Measurements from ENCODE around the gene MRPL40. TPM values are rescaled to one million over a fixed set of nuclear protein-coding genes. Genes with fewer than 3 reads are reported as not detected.
"Not testable (repeated sequence)": the region's sequence is repeated elsewhere in the genome, so short reads cannot be mapped to it uniquely, and the experiment has no call there.

The MRPL40 gene
- total RNA-seq, 5 donors from 2014 or later (not counting 1 experiment from before 2014, with no cell fraction given), result 12.1 to 16.1 (median 12.3) TPM

- DNase-seq, result no peak
- Mint-ChIP-seq H3K4me3 (peak overlapping the region; percentile 21 to 93 (median 45)), H3K27me3 (no peaks in the 10 kb centered on the region), H3K36me3 (peaks cover 11% of the 10 kb centered on the region), H3K27ac (peak overlapping the region; percentile 28 to 69), H3K9me3 (no peaks in the 10 kb centered on the region), H3K4me1 (peaks cover 27 to 34% (median 27%) of the 10 kb centered on the region in 3 donors)
- ChIA-PET CTCF (no interaction called here), POLR2A (no interaction called here)
- no peak for ATAC-seq (replicated peaks in 1 of 4)
- Histone ChIP-seq H3K27ac (ENCODE audit: low read length) (no peak overlapping the region), H3K27me3 (replicated peaks in 1 of 2; ENCODE audit: control insufficient read depth in 2 of 2, extremely low read depth in 1 of 2, insufficient read depth in 2 of 2, low read length in 1 of 2) (no peaks in the 10 kb centered on the region), H3K4me3 (ENCODE audit: control insufficient read depth in 1 of 2, extremely low read depth in 1 of 2, low read length in 1 of 2) (no peak overlapping the region), H3K36me3 (ENCODE audit: control insufficient read depth in 2 of 2, extremely low read depth in 1 of 2, insufficient read depth in 1 of 2, low read length in 1 of 2) (peaks cover 0 to 11% of the 10 kb centered on the region in 2 donors), H3K9me3 (no peaks in the 10 kb centered on the region), H3K4me1 (ENCODE audit: control insufficient read depth in 1 of 2, extremely low read depth in 1 of 2, insufficient read depth in 2 of 2, low read length in 2 of 2) (peaks cover 12 to 28% of the 10 kb centered on the region in 2 experiments)
- WGBS (ENCODE audit: insufficient coverage), result 86% methylated on average over 1 of the region's 7 CpGs
Observed at GRCh38 chr22:19434401-19434800, 2.1 kb downstream of the MRPL40 start.

- Histone ChIP-seq H3K27ac (ENCODE audit: low read length) (no peak overlapping the region), H3K4me1 (ENCODE audit: control insufficient read depth in 1 of 2, extremely low read depth in 1 of 2, insufficient read depth in 2 of 2, low read length in 2 of 2) (peaks cover 9 to 25% of the 10 kb centered on the region in 2 experiments), H3K9me3 (no peaks in the 10 kb centered on the region), H3K4me3 (ENCODE audit: control insufficient read depth in 1 of 2, extremely low read depth in 1 of 2, low read length in 1 of 2) (no peak overlapping the region), H3K36me3 (ENCODE audit: control insufficient read depth in 2 of 2, extremely low read depth in 1 of 2, insufficient read depth in 1 of 2, low read length in 1 of 2) (peaks cover 0 to 11% of the 10 kb centered on the region in 2 donors), H3K27me3 (replicated peaks in 1 of 2; ENCODE audit: control insufficient read depth in 2 of 2, extremely low read depth in 1 of 2, insufficient read depth in 2 of 2, low read length in 1 of 2) (no peaks in the 10 kb centered on the region)
- H3K27me3 Mint-ChIP-seq, result no peaks in the 10 kb centered on the region
- ChIA-PET CTCF (no interaction called here), POLR2A (no interaction called here)
- no peaks in the 10 kb centered on the region for H3K9me3 Mint-ChIP-seq
- ATAC-seq (replicated peaks in 1 of 4) (no peak), DNase-seq (no peak)
- peaks cover 11% of the 10 kb centered on the region for H3K36me3 Mint-ChIP-seq
- H3K4me3 Mint-ChIP-seq, result peak overlapping the region in 1 of 3 donors; percentile 93
- H3K27ac Mint-ChIP-seq, result no peak overlapping the region
- H3K4me1 Mint-ChIP-seq, result peaks cover 21 to 28% (median 21%) of the 10 kb centered on the region in 3 donors
- 100% methylated on average over 1 of the region's 2 CpGs for WGBS (ENCODE audit: insufficient coverage)
Observed at GRCh38 chr22:19434829-19435580, 2.7 kb downstream of the MRPL40 start.

GRCh38 chr22:19436444-19437161 is 4.3 kb downstream of the MRPL40 start:
- H3K4me3 Mint-ChIP-seq; H3K4me3 ChIP-seq (ENCODE audit: control insufficient read depth in 1 of 2, extremely low read depth in 1 of 2, low read length in 1 of 2); DNase-seq; POLR2A ChIA-PET; H3K9me3 Mint-ChIP-seq; CTCF ChIA-PET; H3K27me3 Mint-ChIP-seq; H3K27me3 ChIP-seq (replicated peaks in 1 of 2; ENCODE audit: control insufficient read depth in 2 of 2, extremely low read depth in 1 of 2, insufficient read depth in 2 of 2, low read length in 1 of 2); H3K9me3 ChIP-seq; H3K27ac ChIP-seq (ENCODE audit: low read length); ATAC-seq (replicated peaks in 1 of 4): not testable (repeated sequence)
- 100% methylated on average over 2 of the region's 9 CpGs for WGBS (ENCODE audit: insufficient coverage)
- H3K36me3 Mint-ChIP-seq, result peaks cover 17% of the 10 kb centered on the region
- Histone ChIP-seq H3K36me3 (ENCODE audit: control insufficient read depth in 2 of 2, extremely low read depth in 1 of 2, insufficient read depth in 1 of 2, low read length in 1 of 2) (peaks cover 0 to 11% of the 10 kb centered on the region in 2 donors), H3K4me1 (ENCODE audit: control insufficient read depth in 1 of 2, extremely low read depth in 1 of 2, insufficient read depth in 2 of 2, low read length in 2 of 2) (peaks cover 0 to 14% of the 10 kb centered on the region in 2 experiments)
- H3K4me1 Mint-ChIP-seq, result peaks cover 13 to 27% (median 13%) of the 10 kb centered on the region in 3 donors
- peak overlapping the region in 1 of 2 donors; percentile 11 for H3K27ac Mint-ChIP-seq

GRCh38 chr22:19438298-19438697 is 6.0 kb downstream of the MRPL40 start:
- ChIA-PET CTCF (no interaction called here), POLR2A (no interaction called here)
- Mint-ChIP-seq H3K27ac (no peak overlapping the region), H3K4me3 (no peak overlapping the region), H3K27me3 (no peaks in the 10 kb centered on the region), H3K4me1 (peaks cover 11 to 33% (median 12%) of the 10 kb centered on the region in 3 donors), H3K36me3 (peaks cover 25% of the 10 kb centered on the region), H3K9me3 (no peaks in the 10 kb centered on the region)
- H3K9me3 ChIP-seq, result no peaks in the 10 kb centered on the region
- H3K27me3 ChIP-seq (replicated peaks in 1 of 2; ENCODE audit: control insufficient read depth in 2 of 2, extremely low read depth in 1 of 2, insufficient read depth in 2 of 2, low read length in 1 of 2), result no peaks in the 10 kb centered on the region
- H3K36me3 ChIP-seq (ENCODE audit: control insufficient read depth in 2 of 2, extremely low read depth in 1 of 2, insufficient read depth in 1 of 2, low read length in 1 of 2), result peaks cover 0 to 14% of the 10 kb centered on the region in 2 donors
- H3K4me1 ChIP-seq (ENCODE audit: control insufficient read depth in 1 of 2, extremely low read depth in 1 of 2, insufficient read depth in 2 of 2, low read length in 2 of 2), result peaks cover 0 to 6% of the 10 kb centered on the region in 2 experiments
- WGBS (ENCODE audit: insufficient coverage), result 80% methylated on average over 1 of the region's 7 CpGs
- DNase-seq, result no peak
- ATAC-seq (replicated peaks in 1 of 4), result no peak
- H3K4me3 ChIP-seq (ENCODE audit: control insufficient read depth in 1 of 2, extremely low read depth in 1 of 2, low read length in 1 of 2), result no peak overlapping the region
- H3K27ac ChIP-seq (ENCODE audit: low read length), result no peak overlapping the region

- peak overlapping the region in 1 of 2 donors; percentile 46 for H3K27ac Mint-ChIP-seq
- no peak for DNase-seq
- no peaks in the 10 kb centered on the region for H3K9me3 ChIP-seq
- ATAC-seq (replicated peaks in 1 of 4), result no peak
- no peaks in the 10 kb centered on the region for H3K27me3 Mint-ChIP-seq
- H3K9me3 Mint-ChIP-seq, result no peaks in the 10 kb centered on the region
- H3K4me3 ChIP-seq (ENCODE audit: control insufficient read depth in 1 of 2, extremely low read depth in 1 of 2, low read length in 1 of 2), result no peak overlapping the region
- peaks cover 29% of the 10 kb centered on the region for H3K36me3 Mint-ChIP-seq
- no peak overlapping the region for H3K4me3 Mint-ChIP-seq
- H3K27ac ChIP-seq (ENCODE audit: low read length), result no peak overlapping the region
- CTCF ChIA-PET, result no interaction called here
- 94% methylated on average over 5 of the region's 8 CpGs for WGBS (ENCODE audit: insufficient coverage)
- H3K27me3 ChIP-seq (replicated peaks in 1 of 2; ENCODE audit: control insufficient read depth in 2 of 2, extremely low read depth in 1 of 2, insufficient read depth in 2 of 2, low read length in 1 of 2), result no peaks in the 10 kb centered on the region
- H3K4me1 Mint-ChIP-seq, result peaks cover 24 to 46% (median 25%) of the 10 kb centered on the region in 3 donors
- POLR2A ChIA-PET, result interaction anchor here in 1 of 2 donors (1.0 kb wide), 1 partner anchor 22 kb away, joined by 7 read pairs; no protein-coding TSS in a partner anchor
- H3K4me1 ChIP-seq (ENCODE audit: control insufficient read depth in 1 of 2, extremely low read depth in 1 of 2, insufficient read depth in 2 of 2, low read length in 2 of 2), result peaks cover 0 to 8% of the 10 kb centered on the region in 2 experiments
- H3K36me3 ChIP-seq (ENCODE audit: control insufficient read depth in 2 of 2, extremely low read depth in 1 of 2, insufficient read depth in 1 of 2, low read length in 1 of 2), result peaks cover 0 to 21% of the 10 kb centered on the region in 2 donors
Observed at GRCh38 chr22:19440411-19441195, 8.3 kb downstream of the MRPL40 start.

- no peak overlapping the region for H3K27ac Mint-ChIP-seq
- no peak for ATAC-seq (replicated peaks in 1 of 4)
- Histone ChIP-seq H3K27me3 (replicated peaks in 1 of 2; ENCODE audit: control insufficient read depth in 2 of 2, extremely low read depth in 1 of 2, insufficient read depth in 2 of 2, low read length in 1 of 2) (no peaks in the 10 kb centered on the region), H3K36me3 (ENCODE audit: control insufficient read depth in 2 of 2, extremely low read depth in 1 of 2, insufficient read depth in 1 of 2, low read length in 1 of 2) (peaks cover 0 to 21% of the 10 kb centered on the region in 2 donors), H3K9me3 (no peaks in the 10 kb centered on the region), H3K4me3 (ENCODE audit: control insufficient read depth in 1 of 2, extremely low read depth in 1 of 2, low read length in 1 of 2) (no peak overlapping the region), H3K27ac (ENCODE audit: low read length) (no peak overlapping the region), H3K4me1 (ENCODE audit: control insufficient read depth in 1 of 2, extremely low read depth in 1 of 2, insufficient read depth in 2 of 2, low read length in 2 of 2) (peaks cover 0 to 21% of the 10 kb centered on the region in 2 experiments)
- CTCF ChIA-PET, result no interaction called here
- H3K4me1 Mint-ChIP-seq, result peaks cover 35 to 56% (median 37%) of the 10 kb centered on the region in 3 donors
- H3K9me3 Mint-ChIP-seq, result no peaks in the 10 kb centered on the region
- WGBS (ENCODE audit: insufficient coverage), result 100% methylated on average over 2 of the region's 2 CpGs
- POLR2A ChIA-PET, result no interaction called here
- DNase-seq, result no peak
- no peak overlapping the region for H3K4me3 Mint-ChIP-seq
- no peaks in the 10 kb centered on the region for H3K27me3 Mint-ChIP-seq
- H3K36me3 Mint-ChIP-seq, result peaks cover 26% of the 10 kb centered on the region
Observed at GRCh38 chr22:19442166-19442565, 9.8 kb downstream of the MRPL40 start.

Measured in T-cell (primary cell).